GM19468 (cell line): Measurements from ENCODE around the gene ALPP.
"Not testable (repeated sequence)": the region's sequence is repeated elsewhere in the genome, so short reads cannot be mapped to it uniquely, and the experiment has no call there.

Source experiments
- ATAC-seq: cut with Tn5 transposase; IDR thresholded peaks from one replicate; pipeline ENCODE4 v1.9.1; 2021; ENCODE audit warnings: mild to moderate bottlenecking, moderate library complexity, moderate number of reproducible peaks; ENCODE audit not compliant: unreplicated experiment; ENCODE audit errors: extremely low read depth

Gene ALPP

GRCh38 chr2:232419245-232420072 is 40.9 kb downstream of the ALPP start:
- no peak for ATAC-seq

GRCh38 chr2:232420073-232420454 is 41.5 kb downstream of the ALPP start:
- no peak for ATAC-seq

DNA sequence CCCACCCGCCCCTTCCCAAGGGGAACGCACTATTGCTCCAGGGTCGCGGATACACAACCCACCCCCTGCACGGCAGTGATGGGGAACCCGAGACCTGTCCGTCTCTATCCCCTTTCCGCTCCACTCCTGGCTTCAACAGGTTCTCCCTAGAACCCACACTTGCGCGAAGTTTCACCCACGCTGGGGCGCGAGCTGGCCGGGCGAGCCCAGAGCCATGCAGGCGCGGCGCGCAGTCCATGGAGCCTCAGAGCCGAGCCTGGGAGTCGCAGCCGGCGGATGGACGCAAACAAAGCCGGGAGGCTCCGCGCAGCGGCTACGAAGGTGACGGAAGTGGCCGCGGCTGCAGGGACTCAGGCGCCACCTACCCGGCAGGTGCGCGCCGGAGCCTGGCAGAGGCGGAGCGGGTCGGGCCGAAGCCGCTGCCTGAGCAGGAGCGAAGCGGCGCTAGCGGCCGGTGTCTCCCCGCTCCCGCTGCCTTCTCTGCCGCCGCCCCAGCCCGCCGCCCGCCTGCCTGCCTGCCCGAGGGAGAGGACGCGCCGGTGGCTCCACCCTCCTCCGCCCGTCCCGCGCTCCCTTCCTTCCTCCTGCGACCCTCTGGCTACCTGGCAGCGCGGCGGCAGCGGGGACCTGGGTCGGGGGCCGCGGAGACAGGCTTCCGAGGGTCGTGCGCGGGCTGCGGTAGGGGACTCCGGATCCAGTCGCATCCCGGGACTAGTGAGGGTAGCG is 42.1 kb downstream of the ALPP start:
- no peak for ATAC-seq

DNA sequence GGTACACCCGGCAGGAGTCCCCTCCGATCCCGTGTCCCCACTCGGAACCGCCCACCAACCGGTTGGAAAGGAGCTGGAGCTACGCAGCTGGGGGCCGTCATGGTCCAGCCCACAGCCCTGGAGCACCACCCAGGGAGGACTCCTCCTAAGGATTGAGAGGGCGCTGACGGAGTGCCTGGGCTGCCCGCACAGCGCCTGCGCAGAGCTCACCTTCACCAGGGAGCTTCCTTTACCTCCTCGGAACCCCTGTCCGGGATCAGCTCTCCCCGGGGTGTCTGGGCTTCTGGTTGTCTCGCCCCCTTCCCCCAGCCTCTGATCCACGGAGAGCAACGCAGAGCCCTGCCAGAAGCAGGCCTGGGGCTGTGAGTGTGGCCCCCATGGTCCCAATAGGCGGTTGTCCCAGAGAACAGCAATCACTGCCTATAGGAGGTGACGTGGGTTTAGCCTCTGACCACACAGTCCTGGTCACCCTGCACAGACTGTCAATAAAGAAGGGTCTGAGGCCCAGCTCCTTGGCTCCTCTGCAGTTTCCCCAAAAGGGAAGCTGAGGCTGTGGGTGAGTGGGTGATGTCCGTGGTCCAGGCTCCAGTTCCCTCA is 42.7 kb downstream of the ALPP start:
- ATAC-seq: no peak

DNA sequence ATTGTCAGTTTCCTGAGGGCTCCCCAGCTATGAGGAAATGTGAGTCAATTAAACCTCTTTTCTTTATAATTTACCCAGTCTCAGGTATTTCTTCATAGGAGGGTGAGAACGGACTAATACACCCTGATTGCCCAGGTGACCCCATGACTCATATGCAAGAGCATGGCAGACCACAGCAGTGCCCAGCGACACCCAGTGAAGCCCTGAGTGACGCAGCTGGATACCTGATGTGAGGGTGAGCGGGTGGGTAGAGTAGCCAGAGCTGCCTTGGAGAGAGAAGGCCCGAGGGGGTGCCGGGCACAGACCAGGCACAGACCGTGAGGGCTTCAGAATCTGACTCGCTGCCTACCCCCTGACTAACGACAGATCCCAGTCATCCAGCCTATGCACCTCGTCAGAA is 43.5 kb downstream of the ALPP start:
- no peak for ATAC-seq

GRCh38 chr2:232422996-232423395 is 44.4 kb downstream of the ALPP start:
- not testable (repeated sequence) for ATAC-seq

GRCh38 chr2:232423407-232423806 is 44.9 kb downstream of the ALPP start:
- ATAC-seq: not testable (repeated sequence)

- ATAC-seq: no peak
These were observed 53.4 kb downstream of the ALPP start for GRCh38 chr2:232431705-232432590.
